GM18861 (cell line): ENCODE data around the gene BMAL1.
"Not testable (repeated sequence)": the region's sequence is repeated elsewhere in the genome, so short reads cannot be mapped to it uniquely, and the experiment has no call there.

Experiments
- ATAC-seq: cut with Tn5 transposase; IDR thresholded peaks from one replicate; pipeline ENCODE4 v1.9.1; 2021; ENCODE audit not compliant: unreplicated experiment

Gene BMAL1

GRCh38 chr11:13277768-13278608, at the start of gene BMAL1:
Gene BMAL1, plus strand, starts transcription at chr11:13277790. Its CDS starts 76,519 bp downstream, at chr11:13354309.
- ATAC-seq: peak; percentile 15

- ATAC-seq: no peak
These were observed 49.0 kb upstream of the BMAL1 start for GRCh38 chr11:13228572-13228971.

DNA sequence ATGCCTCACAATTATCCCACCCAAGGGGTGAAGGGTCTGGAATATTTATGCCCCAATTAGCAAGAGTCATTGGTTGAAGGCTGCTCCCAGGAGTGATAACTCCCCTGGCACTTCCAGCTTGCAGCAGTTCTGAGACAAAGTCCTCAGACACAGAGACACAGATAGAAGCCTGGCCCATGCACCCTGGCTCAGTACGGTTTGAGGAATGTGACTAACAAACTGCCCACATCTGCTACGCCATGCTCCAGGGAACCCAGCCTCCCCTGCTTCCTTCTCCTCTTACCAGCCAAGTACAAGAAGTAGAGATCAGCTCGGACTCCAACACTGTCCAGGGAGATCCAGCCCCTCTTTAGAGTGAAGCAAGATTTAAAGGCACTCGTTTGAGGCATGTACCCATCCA, 48.5 kb upstream of the BMAL1 start:
- ATAC-seq: no peak

DNA sequence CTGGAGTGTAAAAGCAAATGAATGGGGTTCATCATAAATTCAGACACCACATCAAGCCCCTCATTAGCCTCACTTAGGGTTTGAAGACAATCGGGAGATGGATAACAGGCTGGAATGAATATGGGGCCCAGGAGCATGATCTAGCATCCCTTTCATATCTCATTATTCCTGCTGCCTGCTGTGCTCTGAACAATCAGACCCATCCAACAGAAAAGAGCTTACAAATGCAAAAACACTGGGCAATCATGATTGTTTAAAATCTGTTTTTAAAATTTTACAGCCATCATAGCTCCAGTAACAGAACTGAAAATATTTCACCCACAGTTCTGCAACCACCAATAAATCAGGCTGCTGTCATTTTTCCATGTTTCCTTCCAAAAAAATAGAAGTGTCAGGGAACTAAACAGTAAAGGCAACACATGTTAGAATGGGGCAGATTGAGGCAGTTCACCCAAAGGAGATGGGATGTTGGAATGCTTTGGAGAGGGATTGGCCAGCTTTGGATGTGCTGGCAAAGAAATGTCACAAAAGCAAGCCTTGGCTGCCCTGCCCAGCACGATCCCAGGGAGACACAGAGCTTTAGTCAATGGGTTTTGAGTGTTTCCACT, 47.8 kb upstream of the BMAL1 start:
- no peak for ATAC-seq

DNA sequence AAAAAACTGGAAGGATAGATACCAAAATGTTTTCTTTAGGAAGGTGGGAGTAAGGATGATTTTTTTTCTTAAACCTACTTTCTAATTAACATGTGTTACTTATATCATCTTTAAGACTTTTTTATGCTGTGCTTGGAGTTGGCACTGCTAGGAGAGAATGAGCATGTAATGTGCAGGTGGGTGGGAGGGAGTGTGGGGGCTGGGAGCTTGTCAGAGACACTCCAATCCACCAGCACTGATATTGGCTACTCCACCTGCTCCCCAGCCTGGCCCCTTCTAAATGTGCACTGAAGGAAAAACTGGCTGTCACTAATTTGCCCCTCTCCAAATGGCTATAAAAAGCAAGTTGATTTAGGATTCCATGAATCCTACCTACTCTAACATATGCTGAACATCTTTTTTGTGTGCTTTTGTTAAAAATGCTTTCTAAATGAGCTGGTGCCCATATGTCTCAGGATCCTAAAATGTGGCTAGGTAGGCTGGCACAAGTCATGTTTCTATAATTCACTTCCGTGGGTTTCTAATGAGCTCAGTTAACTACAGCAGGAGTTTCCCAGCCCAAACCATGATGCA, 44.3 kb upstream of the BMAL1 start:
- ATAC-seq: no peak

DNA sequence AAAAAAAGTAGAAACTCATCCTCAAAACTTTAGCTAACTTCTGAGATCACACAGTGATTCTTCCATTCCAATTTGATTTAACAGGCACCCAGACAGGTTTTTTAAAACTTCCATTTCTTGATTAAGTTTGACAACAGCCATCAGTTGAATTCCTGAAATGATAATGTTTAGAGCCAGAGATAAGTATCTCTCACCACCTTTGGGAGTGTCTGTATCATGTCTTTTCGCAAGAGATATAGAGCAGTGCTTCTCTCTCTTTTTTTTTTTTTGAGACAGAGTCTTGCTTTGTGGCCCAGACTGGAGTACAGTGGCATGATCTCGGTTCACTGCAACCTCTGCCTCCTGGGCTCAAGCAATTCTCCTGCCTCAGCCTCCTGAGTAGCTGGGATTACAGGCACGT, 41.7 kb upstream of the BMAL1 start:
- ATAC-seq: no peak

- no peak for ATAC-seq
These were observed 41.0 kb upstream of the BMAL1 start for GRCh38 chr11:13236626-13237025.

DNA sequence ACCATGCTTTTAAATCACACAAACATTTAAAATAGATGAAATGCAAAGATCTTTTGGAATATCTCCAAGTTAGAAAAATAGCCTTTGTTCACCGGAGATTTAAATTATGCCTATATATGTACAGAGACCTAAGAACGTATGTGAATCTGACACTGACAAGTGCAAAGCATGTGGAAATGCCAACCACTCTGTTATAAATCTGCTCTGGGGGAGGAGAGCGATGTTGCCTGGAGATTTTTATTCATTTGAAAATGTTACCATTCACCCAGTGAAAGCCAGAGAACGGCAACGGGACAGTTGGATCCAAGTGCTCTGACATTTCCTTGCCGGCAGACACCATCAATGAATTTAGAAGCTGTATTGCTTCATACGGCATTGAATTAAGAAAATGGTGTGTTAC, 39.8 kb upstream of the BMAL1 start:
- no peak for ATAC-seq

DNA sequence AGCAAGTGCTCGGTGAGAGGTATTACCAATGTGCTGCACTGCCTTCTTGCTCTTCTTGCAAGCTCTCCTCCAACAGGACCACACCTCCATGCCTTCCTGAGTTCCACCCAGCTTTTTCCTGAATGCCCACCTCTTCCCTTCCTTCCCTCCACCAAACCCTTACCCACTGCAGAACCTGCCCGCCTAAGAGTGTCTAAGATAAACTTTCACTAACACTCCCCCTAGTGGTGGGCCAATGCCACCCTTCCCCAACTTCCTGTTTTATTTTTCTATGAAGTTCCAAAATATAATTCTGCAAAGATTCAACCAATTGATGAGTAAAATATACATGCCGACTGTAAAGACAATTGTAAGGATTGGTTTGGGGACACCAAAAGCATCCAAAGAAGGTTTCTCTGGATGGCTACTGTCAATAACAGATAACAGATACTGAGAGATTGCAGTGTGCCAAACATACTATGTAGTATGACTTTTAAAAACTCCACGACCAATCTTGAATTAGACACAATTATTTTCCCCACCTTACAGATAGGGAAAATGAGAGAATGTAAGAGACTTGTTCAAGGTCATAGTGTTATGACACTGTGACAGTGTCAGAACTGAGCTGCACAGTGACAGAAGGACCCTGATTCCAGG, 38.6 kb upstream of the BMAL1 start:
- peak; percentile 49 for ATAC-seq

DNA sequence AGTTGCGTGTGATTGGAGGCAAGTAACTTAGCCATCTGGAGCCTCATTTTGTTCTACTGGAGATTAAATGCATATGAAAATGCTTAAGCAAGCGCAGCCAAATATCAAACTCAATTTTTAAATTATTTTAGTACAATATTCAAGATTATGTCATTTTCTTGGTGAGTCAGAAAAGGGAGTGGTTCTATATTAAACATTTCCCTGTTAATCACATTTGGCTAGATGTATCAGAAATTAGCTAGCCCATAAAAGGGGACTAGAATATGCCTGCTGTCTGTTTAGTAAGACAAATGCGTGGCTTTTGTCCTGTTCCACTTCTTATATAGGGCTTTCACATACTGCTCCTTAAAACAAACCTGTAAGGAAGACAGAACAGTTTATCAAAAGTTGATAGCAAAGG, 35.0 kb upstream of the BMAL1 start:
- ATAC-seq: no peak

- ATAC-seq: no peak
These were observed 29.8 kb upstream of the BMAL1 start for GRCh38 chr11:13247606-13248296.

GRCh38 chr11:13249177-13249576, 28.4 kb upstream of the BMAL1 start:
- no peak for ATAC-seq

- ATAC-seq: no peak
These were observed 27.6 kb upstream of the BMAL1 start for GRCh38 chr11:13249992-13250391.

GRCh38 chr11:13251966-13252365, 25.6 kb upstream of the BMAL1 start:
- ATAC-seq: no peak

DNA sequence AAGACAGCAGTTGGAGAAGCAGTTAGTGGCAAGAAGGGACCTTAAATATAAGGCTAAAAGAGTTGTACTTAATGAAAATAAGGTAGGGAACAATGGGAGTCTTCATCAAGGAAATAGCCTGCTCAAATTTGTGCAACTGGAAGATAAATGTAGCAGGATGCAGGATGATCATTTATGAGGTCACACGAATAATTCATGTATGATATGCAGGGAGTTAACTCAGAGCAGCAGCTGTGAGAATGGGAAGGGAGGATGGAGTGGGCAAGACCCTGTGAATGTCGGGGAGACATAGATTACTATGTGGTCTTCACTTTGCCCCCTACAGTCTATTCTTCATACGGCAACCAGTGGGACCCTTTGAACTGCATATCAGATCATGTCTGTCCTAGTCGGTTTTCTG, 25.2 kb upstream of the BMAL1 start:
- no peak for ATAC-seq

DNA sequence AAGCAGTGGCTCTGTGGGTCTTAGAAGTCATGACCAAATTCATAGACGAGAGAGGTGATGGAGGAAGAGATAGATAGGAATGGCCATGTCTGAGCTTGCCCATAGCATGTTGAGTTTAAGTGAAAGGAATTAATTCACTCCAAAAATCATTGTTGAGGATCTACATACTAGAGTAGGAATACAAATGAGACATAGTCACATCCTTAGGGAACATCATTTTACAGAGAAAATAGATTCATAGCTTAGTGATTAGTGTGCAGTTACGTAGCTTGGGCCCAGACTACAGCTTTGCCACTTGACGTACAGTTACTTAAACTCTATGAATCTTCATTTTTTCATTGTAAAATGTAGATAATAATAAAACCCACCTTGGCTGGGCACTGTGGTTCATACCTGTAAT, 21.4 kb upstream of the BMAL1 start:
- ATAC-seq: no peak

GRCh38 chr11:13258061-13258460, 19.5 kb upstream of the BMAL1 start:
- ATAC-seq: not testable (repeated sequence)

DNA sequence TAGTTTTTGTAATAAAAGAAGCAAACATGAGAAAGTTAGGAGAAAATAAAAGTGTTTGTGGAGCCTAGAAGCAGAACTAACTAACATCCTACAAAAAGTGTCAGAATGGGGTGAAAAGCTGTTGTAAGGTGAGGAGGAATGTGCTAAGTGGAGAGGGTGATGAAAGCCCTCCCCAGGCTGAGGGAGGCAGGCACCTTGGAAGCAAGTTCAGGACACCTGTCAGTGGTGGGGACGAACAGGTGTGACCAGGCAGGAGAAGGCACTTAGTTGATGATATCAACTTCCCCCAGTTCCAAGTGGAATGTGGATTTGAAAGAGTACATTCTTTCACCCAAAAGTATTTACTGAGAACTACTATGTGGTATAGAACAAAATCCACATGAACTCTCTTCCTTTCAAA, 18.7 kb upstream of the BMAL1 start:
- no peak for ATAC-seq

GRCh38 chr11:13259374-13259773, 18.2 kb upstream of the BMAL1 start:
- ATAC-seq: no peak

DNA sequence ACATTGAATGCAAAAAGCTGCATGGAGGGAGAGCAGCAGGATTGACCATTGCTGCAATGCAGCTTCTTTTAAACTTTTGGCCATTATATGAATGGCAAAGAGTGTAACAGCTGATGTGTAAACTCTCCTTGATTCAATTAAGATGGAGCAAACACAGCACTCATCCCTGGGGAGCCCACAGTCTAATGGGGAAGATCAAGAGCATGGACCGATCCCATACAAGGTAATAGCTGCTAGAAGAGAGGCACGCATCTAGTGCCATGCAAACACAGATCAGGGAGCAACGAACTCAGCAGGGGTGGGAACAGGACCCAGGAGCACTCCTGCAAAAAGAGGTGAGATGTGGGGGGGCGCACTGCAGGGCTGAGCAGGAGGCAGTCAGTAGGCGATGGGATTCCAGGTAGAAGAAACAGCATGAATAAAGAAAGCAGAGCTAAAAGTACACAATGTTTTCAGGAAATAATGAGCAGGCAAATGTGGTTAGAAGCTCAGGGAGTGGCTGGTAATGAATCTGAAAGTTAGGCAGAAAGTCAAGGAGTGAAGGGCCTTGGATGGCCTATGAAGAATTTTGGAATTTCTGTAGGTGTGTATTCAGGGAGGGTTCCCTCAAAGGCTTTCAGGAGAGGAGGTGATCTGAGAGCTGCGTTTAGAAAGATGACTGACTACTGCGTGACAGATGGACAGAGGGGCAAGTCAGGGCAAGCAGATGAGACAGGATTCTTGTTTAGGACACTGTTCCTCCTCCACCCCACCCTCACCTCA, 17.2 kb upstream of the BMAL1 start:
- no peak for ATAC-seq
